OCI-LY3 (cell line): ENCODE measurements around the gene PIGT.

ENCODE experiments used
- H2AFZ ChIP-seq: fragments of 200-600, 300-600 bp; shearing (Covaris generic); 2 replicates; pipeline ENCODE4 v1.6.0; 2014; ENCODE audit warnings: antibody characterized with exemption, low read depth, low read length
- H3K27ac ChIP-seq: fragments of 200-600, 300-600 bp; sonication (generic); 2 replicates; pipeline ENCODE4 v1.5.1; 2014; ENCODE audit warnings: mild to moderate bottlenecking, low read length, moderate library complexity, mixed read lengths
- H3K27me3 ChIP-seq: fragments of 200-600, 300-600 bp; sonication (generic); 2 replicates; pipeline ENCODE4 v1.6.1; 2014; ENCODE audit warnings: low read depth, low read length, mixed read lengths
- H3K36me3 ChIP-seq: fragments of 200-600, 300-600 bp; sonication (generic); replicated peaks from 2 replicates; pipeline ENCODE3; 2014; ENCODE audit warnings: low read depth, low read length, mixed read lengths
- H3K4me1 ChIP-seq: fragments of 300-600, 200-600 bp; sonication (generic); 2 replicates; pipeline ENCODE4 v1.6.1; 2014; ENCODE audit warnings: low read length, mixed read lengths
- H3K4me2 ChIP-seq: fragments of 200-600, 300-600 bp; sonication (generic); 2 replicates; pipeline ENCODE4 v1.6.1; 2014; ENCODE audit warnings: low read length, mixed read lengths
- H3K4me3 ChIP-seq: fragments of 300-600, 200-600 bp; sonication (generic); 2 replicates; pipeline ENCODE4 v1.5.1; 2014; ENCODE audit warnings: antibody characterized with exemption, mild to moderate bottlenecking, low read length, moderate library complexity
- H3K79me2 ChIP-seq: fragments of 300-600, 200-600 bp; shearing (Covaris generic); 2 replicates; pipeline ENCODE4 v1.6.1; 2014; ENCODE audit warnings: mild to moderate bottlenecking, low read length, mixed read lengths
- H3K9ac ChIP-seq: fragments of 300-600, 200-600 bp; shearing (Covaris generic); 2 replicates; pipeline ENCODE4 v1.6.0; 2014; ENCODE audit warnings: mild to moderate bottlenecking, low read length, moderate library complexity
- H3K9me3 ChIP-seq: fragments of 200-600, 300-600 bp; shearing (Covaris generic); 2 replicates; pipeline ENCODE4 v1.6.1; 2014; ENCODE audit warnings: low read length, mixed read lengths; ENCODE audit not compliant: insufficient read depth
- H4K20me1 ChIP-seq: fragments of 200-600, 300-600 bp; sonication (generic); 2 replicates; pipeline ENCODE4 v1.6.1; 2016; ENCODE audit warnings: low read length, mixed read lengths; ENCODE audit not compliant: insufficient read depth
- EZH2phosphoT487 ChIP-seq: fragments of 200-600 bp; shearing (Covaris generic); IDR thresholded peaks from 2 replicates; pipeline ENCODE4 v1.6.1; 2018; ENCODE audit warnings: antibody characterized with exemption, mixed run types, low read depth
- TF ChIP-seq, protein P1 (sequence below): fragments of 200-600, 300-600 bp; sonication (generic); IDR thresholded peaks from 2 replicates; pipeline ENCODE4 v1.5.1; 2014; ENCODE audit warnings: antibody characterized with exemption, low read length, low read depth

The PIGT gene

DNA sequence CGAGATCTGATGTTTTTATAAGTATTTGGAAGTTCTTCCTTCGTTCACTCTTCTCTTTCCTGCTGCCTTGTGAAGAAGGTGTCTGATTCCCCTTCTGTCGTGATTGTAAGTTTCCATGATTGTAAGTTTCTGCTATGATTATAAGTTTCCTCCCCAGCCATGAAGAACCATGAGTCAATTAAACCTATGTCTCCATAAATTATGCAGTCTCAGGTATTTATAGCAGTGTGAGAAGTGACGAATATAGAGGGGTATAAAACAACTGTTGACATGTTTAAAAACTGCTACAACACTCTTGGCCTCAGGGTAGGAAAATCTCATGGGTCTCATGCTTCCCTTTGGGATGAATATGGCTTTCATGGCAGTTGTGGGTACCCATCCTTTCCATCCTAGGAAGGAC, 47.8 kb downstream of the PIGT start:
- H3K36me3 ChIP-seq, result no peaks in the 10 kb centered on the region
- H2AFZ ChIP-seq, result no peak overlapping the region
- no peak overlapping the region for H3K27ac ChIP-seq
- no peaks in the 10 kb centered on the region for H3K79me2 ChIP-seq
- peaks cover 94% of the 10 kb centered on the region for H3K27me3 ChIP-seq
- H3K9me3 ChIP-seq, result no peaks in the 10 kb centered on the region
- H3K4me2 ChIP-seq, result no peak overlapping the region
- H4K20me1 ChIP-seq, result no peaks in the 10 kb centered on the region
- H3K4me3 ChIP-seq, result no peak overlapping the region
- H3K9ac ChIP-seq, result no peak overlapping the region
- H3K4me1 ChIP-seq, result peaks cover 20% of the 10 kb centered on the region
- TF ChIP-seq, protein P1, sequence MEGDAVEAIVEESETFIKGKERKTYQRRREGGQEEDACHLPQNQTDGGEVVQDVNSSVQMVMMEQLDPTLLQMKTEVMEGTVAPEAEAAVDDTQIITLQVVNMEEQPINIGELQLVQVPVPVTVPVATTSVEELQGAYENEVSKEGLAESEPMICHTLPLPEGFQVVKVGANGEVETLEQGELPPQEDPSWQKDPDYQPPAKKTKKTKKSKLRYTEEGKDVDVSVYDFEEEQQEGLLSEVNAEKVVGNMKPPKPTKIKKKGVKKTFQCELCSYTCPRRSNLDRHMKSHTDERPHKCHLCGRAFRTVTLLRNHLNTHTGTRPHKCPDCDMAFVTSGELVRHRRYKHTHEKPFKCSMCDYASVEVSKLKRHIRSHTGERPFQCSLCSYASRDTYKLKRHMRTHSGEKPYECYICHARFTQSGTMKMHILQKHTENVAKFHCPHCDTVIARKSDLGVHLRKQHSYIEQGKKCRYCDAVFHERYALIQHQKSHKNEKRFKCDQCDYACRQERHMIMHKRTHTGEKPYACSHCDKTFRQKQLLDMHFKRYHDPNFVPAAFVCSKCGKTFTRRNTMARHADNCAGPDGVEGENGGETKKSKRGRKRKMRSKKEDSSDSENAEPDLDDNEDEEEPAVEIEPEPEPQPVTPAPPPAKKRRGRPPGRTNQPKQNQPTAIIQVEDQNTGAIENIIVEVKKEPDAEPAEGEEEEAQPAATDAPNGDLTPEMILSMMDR, result no peak
- no peak for TF ChIP-seq EZH2phosphoT487

DNA sequence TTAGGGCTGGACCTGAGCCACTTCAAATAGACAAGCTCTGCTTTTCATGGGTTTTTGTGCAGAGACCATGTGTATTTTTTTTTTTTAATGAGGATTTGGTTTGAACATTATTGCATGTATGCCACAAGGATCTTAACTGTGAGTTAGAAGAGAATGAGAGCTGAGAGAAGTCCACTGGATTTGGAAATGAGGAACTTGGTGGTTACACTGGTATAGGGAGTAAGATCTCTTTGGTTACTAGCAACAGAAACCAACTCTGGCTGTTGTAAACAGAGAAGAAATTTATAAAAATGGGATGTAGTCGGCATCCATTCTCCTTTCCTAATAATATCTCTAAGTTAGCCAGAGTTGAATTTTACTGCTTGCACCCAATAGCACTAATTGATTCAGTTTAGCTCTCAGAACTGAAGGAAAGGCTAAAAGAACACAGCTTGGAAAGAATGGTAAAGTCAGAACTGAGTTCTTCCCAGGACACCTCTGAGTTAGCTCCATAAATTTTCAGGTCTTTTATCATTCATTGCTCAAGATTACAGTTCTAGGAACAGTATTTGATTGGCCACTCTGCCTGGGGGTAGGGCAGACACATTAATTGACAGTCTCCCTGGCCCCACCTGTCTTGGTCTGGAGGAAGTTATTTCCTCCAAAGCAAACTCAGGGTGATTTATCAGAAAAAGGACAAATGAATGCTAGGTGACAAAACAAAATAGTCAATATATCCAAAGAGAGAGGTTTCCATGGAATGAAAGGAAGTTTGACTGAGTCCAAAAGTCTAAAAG, 49.7 kb downstream of the PIGT start:
- H3K4me3 ChIP-seq, result no peak overlapping the region
- peaks cover 87% of the 10 kb centered on the region for H3K27me3 ChIP-seq
- peaks cover 11% of the 10 kb centered on the region for H3K4me1 ChIP-seq
- no peak overlapping the region for H3K9ac ChIP-seq
- H3K4me2 ChIP-seq, result no peak overlapping the region
- no peak overlapping the region for H2AFZ ChIP-seq
- no peaks in the 10 kb centered on the region for H3K36me3 ChIP-seq
- H4K20me1 ChIP-seq, result no peaks in the 10 kb centered on the region
- H3K27ac ChIP-seq, result no peak overlapping the region
- H3K79me2 ChIP-seq, result no peaks in the 10 kb centered on the region
- TF ChIP-seq, protein P1, result no peak
- no peak for TF ChIP-seq EZH2phosphoT487
- H3K9me3 ChIP-seq, result no peaks in the 10 kb centered on the region

DNA sequence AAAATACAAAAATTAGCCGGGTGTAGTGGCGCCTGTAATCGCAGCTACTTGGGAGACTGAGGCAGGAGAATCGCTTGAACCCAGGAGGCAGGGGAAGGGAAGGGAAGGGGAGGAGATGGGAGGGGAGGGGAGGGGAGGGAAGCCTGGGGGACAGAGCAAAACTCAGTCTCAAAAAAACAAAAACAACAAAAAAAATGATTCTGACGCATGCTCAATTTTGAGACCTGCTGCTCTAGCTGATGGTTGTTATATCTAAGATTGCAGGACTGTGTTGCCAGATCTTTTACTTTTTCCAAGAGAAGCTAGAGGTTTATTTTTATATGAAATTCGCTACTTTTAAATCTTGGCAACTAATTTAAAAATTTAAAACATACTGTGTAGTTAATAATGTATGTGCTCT, 51.2 kb downstream of the PIGT start:
- Histone ChIP-seq H2AFZ (no peak overlapping the region), H3K4me3 (no peak overlapping the region), H3K27ac (no peak overlapping the region), H3K36me3 (no peaks in the 10 kb centered on the region), H3K27me3 (peaks cover 90% of the 10 kb centered on the region), H3K9me3 (no peaks in the 10 kb centered on the region), H3K9ac (no peak overlapping the region), H3K4me2 (no peak overlapping the region), H3K79me2 (no peaks in the 10 kb centered on the region), H4K20me1 (no peaks in the 10 kb centered on the region), H3K4me1 (peaks cover 11% of the 10 kb centered on the region)
- TF ChIP-seq, protein P1, result no peak
- TF ChIP-seq EZH2phosphoT487, result no peak

DNA sequence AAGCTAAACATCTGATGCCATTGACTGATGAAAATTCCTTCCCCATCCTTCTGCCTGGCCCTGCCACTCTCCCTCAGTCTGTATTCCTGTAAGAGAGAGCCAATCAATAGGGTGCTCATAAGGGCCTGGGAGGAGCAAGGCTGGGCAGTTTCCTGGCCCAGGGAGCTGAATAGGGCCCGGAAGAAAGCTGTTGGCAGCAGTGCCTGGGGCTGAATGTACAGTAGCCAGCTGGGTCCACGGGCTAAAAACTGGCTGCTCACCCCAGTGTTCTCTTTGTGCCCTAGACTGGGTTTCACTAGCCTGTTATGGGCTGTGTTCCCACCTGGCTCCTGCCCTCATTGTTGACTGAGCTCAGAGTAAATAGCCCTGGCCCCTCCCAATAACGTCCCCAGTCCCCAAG, 51.9 kb downstream of the PIGT start:
- no peak overlapping the region for H3K4me3 ChIP-seq
- H3K4me2 ChIP-seq, result no peak overlapping the region
- TF ChIP-seq EZH2phosphoT487, result no peak
- TF ChIP-seq, protein P1, result no peak
- H3K27me3 ChIP-seq, result peaks cover 83% of the 10 kb centered on the region
- H4K20me1 ChIP-seq, result no peaks in the 10 kb centered on the region
- no peaks in the 10 kb centered on the region for H3K9me3 ChIP-seq
- no peak overlapping the region for H3K9ac ChIP-seq
- H3K4me1 ChIP-seq, result peaks cover 5% of the 10 kb centered on the region
- no peaks in the 10 kb centered on the region for H3K36me3 ChIP-seq
- H3K79me2 ChIP-seq, result no peaks in the 10 kb centered on the region
- no peak overlapping the region for H3K27ac ChIP-seq
- H2AFZ ChIP-seq, result no peak overlapping the region
